Stimulated activated naive B cell treated with anti-CD40 and anti-IgM and Interleukin-4, amounts not matched to agents 10 μg/mL and 1 μg/mL and 100 μg/mL, for 72 hours (primary cell): Measurements from ENCODE around the gene NDUFS4.
"Not testable (repeated sequence)": the region's sequence is repeated elsewhere in the genome, so short reads cannot be mapped to it uniquely, and the experiment has no call there.

Experiments
- ATAC-seq, 2 donors: fragments of 150-1000 bp; cut with Tn5 transposase; replicated peaks; 2 replicates each; pipeline ENCODE4 v1.10.0; 2021; ENCODE audit warnings: moderate library complexity in 1 of 2
- DNase-seq: peaks from one replicate; pipeline ENCODE4 v3.0.0; 2021
- H3K27ac Mint-ChIP-seq: one replicate; pipeline ENCODE4 v1.8.0; 2022; ENCODE audit warnings: mild to moderate bottlenecking, mixed read lengths
- H3K27me3 Mint-ChIP-seq, 2 donors: one replicate each; pipeline ENCODE4 v1.8.0; 2022; ENCODE audit warnings: mixed read lengths in 2 of 2
- H3K36me3 Mint-ChIP-seq, 2 donors: one replicate each; pipeline ENCODE4 v1.8.0; 2022; ENCODE audit warnings: mixed read lengths in 2 of 2, mild to moderate bottlenecking in 1 of 2
- H3K4me1 Mint-ChIP-seq, 2 donors: one replicate each; pipeline ENCODE4 v1.8.0; 2022; ENCODE audit warnings: mixed read lengths in 2 of 2, mild to moderate bottlenecking in 1 of 2
- H3K4me3 Mint-ChIP-seq, 2 donors: one replicate each; pipeline ENCODE4 v1.8.0; 2022; ENCODE audit warnings: mild to moderate bottlenecking in 2 of 2, mixed read lengths in 2 of 2, moderate library complexity in 1 of 2
- H3K9me3 Mint-ChIP-seq, 2 donors: one replicate each; pipeline ENCODE4 v1.8.0; 2022; ENCODE audit warnings: mixed read lengths in 2 of 2, mild to moderate bottlenecking in 1 of 2

The NDUFS4 gene

GRCh38 chr5:53560506-53561191 is at the start of gene NDUFS4:
Gene NDUFS4, plus strand, starts transcription at chr5:53560639. Its CDS starts 24 bp downstream, at chr5:53560663.
- Mint-ChIP-seq H3K4me1 (peaks cover 9 to 15% of the 10 kb centered on the region in 2 donors), H3K36me3 (peaks cover 6 to 8% of the 10 kb centered on the region in 2 donors)

GRCh38 chr5:53512539-53512938 is 47.9 kb upstream of the NDUFS4 start:
- Mint-ChIP-seq H3K4me1 (no peaks in the 10 kb centered on the region), H3K9me3 (peaks cover 10 to 29% of the 10 kb centered on the region in 2 donors), H3K36me3 (no peaks in the 10 kb centered on the region), H3K27me3 (peaks cover 4 to 6% of the 10 kb centered on the region in 2 donors), H3K4me3 (no peak overlapping the region), H3K27ac (no peak overlapping the region)
- DNase-seq = no peak
- ATAC-seq = no peak

More at GRCh38 chr5:53560506-53561191, at the start of gene NDUFS4:
- Mint-ChIP-seq H3K4me3 (peak within 1 kb of the TSS; percentile 92 to 93), H3K27me3 (peaks cover 8 to 10% of the 10 kb centered on the region in 2 donors), H3K9me3 (peaks cover 0 to 3% of the 10 kb centered on the region in 2 donors), H3K27ac (peak within 1 kb of the TSS; percentile 96)
- ATAC-seq (peak; percentile 92 to 95), DNase-seq (peak; percentile 77)

- peaks cover 6 to 11% of the 10 kb centered on the region in 2 donors for H3K27me3 Mint-ChIP-seq
- no peak overlapping the region for H3K27ac Mint-ChIP-seq
- no peaks in the 10 kb centered on the region for H3K4me1 Mint-ChIP-seq
- DNase-seq (no peak), ATAC-seq (no peak)
- H3K9me3 Mint-ChIP-seq = peaks cover 4 to 12% of the 10 kb centered on the region in 2 donors
- no peak overlapping the region for H3K4me3 Mint-ChIP-seq
- no peaks in the 10 kb centered on the region for H3K36me3 Mint-ChIP-seq
Observed at GRCh38 chr5:53515988-53516387, 44.5 kb upstream of the NDUFS4 start.

GRCh38 chr5:53520813-53521212 is 39.6 kb upstream of the NDUFS4 start:
- peaks cover 0 to 1% of the 10 kb centered on the region in 2 donors for H3K36me3 Mint-ChIP-seq
- no peaks in the 10 kb centered on the region for H3K4me1 Mint-ChIP-seq
- ATAC-seq (no peak), DNase-seq (no peak)
- peaks cover 0 to 7% of the 10 kb centered on the region in 2 donors for H3K27me3 Mint-ChIP-seq
- H3K4me3 Mint-ChIP-seq = no peak overlapping the region
- peaks cover 8 to 11% of the 10 kb centered on the region in 2 donors for H3K9me3 Mint-ChIP-seq
- H3K27ac Mint-ChIP-seq = no peak overlapping the region

- H3K27me3 Mint-ChIP-seq = peaks cover 9 to 28% of the 10 kb centered on the region in 2 donors
- H3K27ac Mint-ChIP-seq = no peak overlapping the region
- no peaks in the 10 kb centered on the region for H3K9me3 Mint-ChIP-seq
- DNase-seq = no peak
- no peaks in the 10 kb centered on the region for H3K4me1 Mint-ChIP-seq
- no peak for ATAC-seq
- H3K4me3 Mint-ChIP-seq = no peak overlapping the region
- no peaks in the 10 kb centered on the region for H3K36me3 Mint-ChIP-seq
Observed at GRCh38 chr5:53537711-53538110, 22.7 kb upstream of the NDUFS4 start.

- not testable (repeated sequence) for H3K27ac Mint-ChIP-seq, ATAC-seq, DNase-seq, H3K4me3 Mint-ChIP-seq, H3K36me3 Mint-ChIP-seq, H3K9me3 Mint-ChIP-seq, H3K4me1 Mint-ChIP-seq
- peaks cover 9 to 28% of the 10 kb centered on the region in 2 donors for H3K27me3 Mint-ChIP-seq
Observed at GRCh38 chr5:53540739-53541138, 19.7 kb upstream of the NDUFS4 start.

GRCh38 chr5:53541859-53542258 is 18.6 kb upstream of the NDUFS4 start:
- H3K4me3 Mint-ChIP-seq = no peak overlapping the region
- H3K36me3 Mint-ChIP-seq = no peaks in the 10 kb centered on the region

GRCh38 chr5:53542926-53543325 is 17.5 kb upstream of the NDUFS4 start:
- no peaks in the 10 kb centered on the region for H3K9me3 Mint-ChIP-seq
- H3K27me3 Mint-ChIP-seq = peaks cover 5 to 20% of the 10 kb centered on the region in 2 donors
- no peak for DNase-seq
- H3K36me3 Mint-ChIP-seq = no peaks in the 10 kb centered on the region
- no peak for ATAC-seq
- no peak overlapping the region for H3K4me3 Mint-ChIP-seq
- H3K27ac Mint-ChIP-seq = no peak overlapping the region
- no peaks in the 10 kb centered on the region for H3K4me1 Mint-ChIP-seq

More at GRCh38 chr5:53541859-53542258, 18.6 kb upstream of the NDUFS4 start:
- Mint-ChIP-seq H3K27ac (no peak overlapping the region), H3K4me1 (no peaks in the 10 kb centered on the region), H3K9me3 (no peaks in the 10 kb centered on the region), H3K27me3 (peaks cover 9 to 28% of the 10 kb centered on the region in 2 donors)
- ATAC-seq (no peak), DNase-seq (no peak)

- DNase-seq (no peak), ATAC-seq (no peak)
- Mint-ChIP-seq H3K4me1 (no peaks in the 10 kb centered on the region), H3K9me3 (no peaks in the 10 kb centered on the region), H3K4me3 (no peak overlapping the region), H3K27me3 (peaks cover 4 to 18% of the 10 kb centered on the region in 2 donors), H3K36me3 (no peaks in the 10 kb centered on the region), H3K27ac (no peak overlapping the region)
Observed at GRCh38 chr5:53543401-53543800, 17.0 kb upstream of the NDUFS4 start.

- Mint-ChIP-seq H3K36me3 (no peaks in the 10 kb centered on the region), H3K27me3 (peaks cover 1 to 9% of the 10 kb centered on the region in 2 donors), H3K4me1 (no peaks in the 10 kb centered on the region), H3K27ac (no peak overlapping the region), H3K9me3 (no peaks in the 10 kb centered on the region), H3K4me3 (no peak overlapping the region)
- ATAC-seq (no peak), DNase-seq (no peak)
Observed at GRCh38 chr5:53545744-53546143, 14.7 kb upstream of the NDUFS4 start.

GRCh38 chr5:53547226-53547625 is 13.2 kb upstream of the NDUFS4 start:
- H3K4me1 Mint-ChIP-seq = no peaks in the 10 kb centered on the region
- H3K9me3 Mint-ChIP-seq = no peaks in the 10 kb centered on the region
- peaks cover 0 to 9% of the 10 kb centered on the region in 2 donors for H3K27me3 Mint-ChIP-seq
- H3K27ac Mint-ChIP-seq = no peak overlapping the region
- ATAC-seq = no peak
- H3K36me3 Mint-ChIP-seq = no peaks in the 10 kb centered on the region
- no peak for DNase-seq
- no peak overlapping the region for H3K4me3 Mint-ChIP-seq

GRCh38 chr5:53548501-53548900 is 11.9 kb upstream of the NDUFS4 start:
- not testable (repeated sequence) for H3K9me3 Mint-ChIP-seq, H3K27ac Mint-ChIP-seq, H3K4me1 Mint-ChIP-seq, H3K36me3 Mint-ChIP-seq, ATAC-seq, DNase-seq, H3K4me3 Mint-ChIP-seq
- H3K27me3 Mint-ChIP-seq = peaks cover 0 to 12% of the 10 kb centered on the region in 2 donors

GRCh38 chr5:53549792-53550191 is 10.6 kb upstream of the NDUFS4 start:
- H3K27me3 Mint-ChIP-seq = peaks cover 6 to 20% of the 10 kb centered on the region in 2 donors

GRCh38 chr5:53552561-53552960 is 7.9 kb upstream of the NDUFS4 start:
- H3K9me3 Mint-ChIP-seq = no peaks in the 10 kb centered on the region
- H3K4me3 Mint-ChIP-seq = no peak overlapping the region
- DNase-seq (no peak), ATAC-seq (no peak)
- H3K36me3 Mint-ChIP-seq = no peaks in the 10 kb centered on the region
- H3K27me3 Mint-ChIP-seq = peaks cover 17 to 26% of the 10 kb centered on the region in 2 donors
- H3K27ac Mint-ChIP-seq = no peak overlapping the region
- no peaks in the 10 kb centered on the region for H3K4me1 Mint-ChIP-seq

More at GRCh38 chr5:53549792-53550191, 10.6 kb upstream of the NDUFS4 start:
- Mint-ChIP-seq H3K4me1 (no peaks in the 10 kb centered on the region), H3K9me3 (no peaks in the 10 kb centered on the region), H3K4me3 (no peak overlapping the region), H3K36me3 (no peaks in the 10 kb centered on the region), H3K27ac (no peak overlapping the region)
- no peak for ATAC-seq
- DNase-seq = no peak

GRCh38 chr5:53554444-53554843 is 6.0 kb upstream of the NDUFS4 start:
- H3K27me3 Mint-ChIP-seq = peaks cover 19 to 31% of the 10 kb centered on the region in 2 donors
- no peaks in the 10 kb centered on the region for H3K36me3 Mint-ChIP-seq
- peaks cover 0 to 3% of the 10 kb centered on the region in 2 donors for H3K9me3 Mint-ChIP-seq
- ATAC-seq (no peak), DNase-seq (no peak)
- no peak overlapping the region for H3K4me3 Mint-ChIP-seq
- no peak overlapping the region for H3K27ac Mint-ChIP-seq
- H3K4me1 Mint-ChIP-seq = no peaks in the 10 kb centered on the region
